ENCODE results near the gene PTPRZ1.

PTPRZ1 gene

GRCh38 chr7:121887634-121888033 is 14.7 kb downstream of the PTPRZ1 start:
- no peak overlapping the region for H3K4me3 ChIP-seq (ENCODE audit: low read depth, low read length)
- no peak for TF ChIP-seq CTCF (IDR thresholded peaks at IDR 0.05; ENCODE audit: control insufficient read depth, extremely low read depth, insufficient read depth)
- DNase-seq (ENCODE audit: low read depth) = no peak

GRCh38 chr7:121890833-121891232 is 17.9 kb downstream of the PTPRZ1 start:
- no peak for DNase-seq (ENCODE audit: low read depth)
- no peak overlapping the region for H3K4me3 ChIP-seq (ENCODE audit: low read depth, low read length)
- no peak for TF ChIP-seq CTCF (IDR thresholded peaks at IDR 0.05; ENCODE audit: control insufficient read depth, extremely low read depth, insufficient read depth)

- no peak for TF ChIP-seq CTCF (IDR thresholded peaks at IDR 0.05; ENCODE audit: control insufficient read depth, extremely low read depth, insufficient read depth)
- DNase-seq (ENCODE audit: low read depth) = no peak
- H3K4me3 ChIP-seq (ENCODE audit: low read depth, low read length) = no peak overlapping the region
Observed at GRCh38 chr7:121891731-121892130, 18.8 kb downstream of the PTPRZ1 start.

GRCh38 chr7:121901026-121901425 is 28.1 kb downstream of the PTPRZ1 start:
- H3K4me3 ChIP-seq (ENCODE audit: low read depth, low read length) = no peak overlapping the region
- no peak for TF ChIP-seq CTCF (IDR thresholded peaks at IDR 0.05; ENCODE audit: control insufficient read depth, extremely low read depth, insufficient read depth)
- no peak for DNase-seq (ENCODE audit: low read depth)

GRCh38 chr7:121904120-121904519 is 31.2 kb downstream of the PTPRZ1 start:
- no peak for TF ChIP-seq CTCF (IDR thresholded peaks at IDR 0.05; ENCODE audit: control insufficient read depth, extremely low read depth, insufficient read depth)
- H3K4me3 ChIP-seq (ENCODE audit: low read depth, low read length) = no peak overlapping the region
- no peak for DNase-seq (ENCODE audit: low read depth)

- DNase-seq (ENCODE audit: low read depth) = no peak
- no peak overlapping the region for H3K4me3 ChIP-seq (ENCODE audit: low read depth, low read length)
- TF ChIP-seq CTCF (IDR thresholded peaks at IDR 0.05; ENCODE audit: control insufficient read depth, extremely low read depth, insufficient read depth) = no peak
Observed at GRCh38 chr7:121908042-121908441, 35.1 kb downstream of the PTPRZ1 start.

- H3K4me3 ChIP-seq (ENCODE audit: low read depth, low read length) = no peak overlapping the region
- DNase-seq (ENCODE audit: low read depth) = no peak
- no peak for TF ChIP-seq CTCF (IDR thresholded peaks at IDR 0.05; ENCODE audit: control insufficient read depth, extremely low read depth, insufficient read depth)
Observed at GRCh38 chr7:121909716-121910345, 36.9 kb downstream of the PTPRZ1 start.

All from LNCaP clone FGC (cell line).